ENCODE measurements around the gene FA2H. TPM values are rescaled to one million over a fixed set of nuclear protein-coding genes. Genes with fewer than 3 reads are reported as not detected.

Gene FA2H, protein sequence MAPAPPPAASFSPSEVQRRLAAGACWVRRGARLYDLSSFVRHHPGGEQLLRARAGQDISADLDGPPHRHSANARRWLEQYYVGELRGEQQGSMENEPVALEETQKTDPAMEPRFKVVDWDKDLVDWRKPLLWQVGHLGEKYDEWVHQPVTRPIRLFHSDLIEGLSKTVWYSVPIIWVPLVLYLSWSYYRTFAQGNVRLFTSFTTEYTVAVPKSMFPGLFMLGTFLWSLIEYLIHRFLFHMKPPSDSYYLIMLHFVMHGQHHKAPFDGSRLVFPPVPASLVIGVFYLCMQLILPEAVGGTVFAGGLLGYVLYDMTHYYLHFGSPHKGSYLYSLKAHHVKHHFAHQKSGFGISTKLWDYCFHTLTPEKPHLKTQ
- not detected in 2 replicates for total RNA-seq (ENCODE audit: low replicate concordance)

DNA sequence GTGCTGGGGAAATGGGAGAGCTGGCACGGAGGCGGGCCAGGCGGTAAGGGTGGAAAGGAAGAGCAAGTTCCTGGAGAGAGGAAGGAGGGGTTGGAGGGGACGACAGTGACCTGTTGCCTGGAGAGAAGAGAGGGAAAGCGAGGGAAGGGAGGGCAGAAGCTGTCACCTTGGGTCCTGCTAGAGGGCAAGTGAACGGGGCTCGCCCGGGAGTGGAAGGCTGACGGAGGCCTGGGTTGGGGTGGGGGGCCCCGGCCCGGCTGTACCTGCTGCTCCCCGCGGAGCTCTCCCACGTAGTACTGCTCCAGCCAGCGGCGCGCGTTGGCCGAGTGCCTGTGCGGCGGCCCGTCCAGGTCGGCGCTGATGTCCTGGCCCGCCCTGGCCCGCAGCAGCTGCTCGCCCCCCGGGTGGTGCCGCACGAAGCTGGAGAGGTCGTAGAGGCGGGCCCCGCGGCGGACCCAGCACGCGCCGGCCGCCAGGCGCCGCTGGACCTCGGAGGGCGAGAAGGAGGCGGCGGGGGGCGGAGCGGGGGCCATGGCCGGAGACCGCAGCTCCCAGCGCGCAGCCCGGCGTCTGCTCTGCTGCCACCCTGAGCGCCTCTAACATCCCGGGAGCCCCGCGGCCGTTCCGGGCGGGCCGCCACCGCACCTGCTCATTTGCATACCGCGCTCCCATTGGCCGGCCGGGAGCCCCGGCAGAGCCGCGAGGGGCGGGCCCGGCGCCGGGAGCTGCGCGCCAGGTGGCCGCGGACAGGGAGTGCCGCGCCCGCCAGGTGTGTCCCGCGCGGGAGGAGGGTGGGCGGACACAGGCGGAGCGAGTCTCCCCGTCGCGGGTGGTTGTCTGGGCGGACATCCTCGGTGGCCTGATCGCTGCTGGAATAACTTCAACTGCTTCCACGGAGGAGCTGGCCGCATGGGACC, at the start of gene FA2H:
TSS of gene FA2H (minus strand) at position 598 of the 917 bp plus-strand sequence. CDS start at position 533, 65 bp downstream.

DNA sequence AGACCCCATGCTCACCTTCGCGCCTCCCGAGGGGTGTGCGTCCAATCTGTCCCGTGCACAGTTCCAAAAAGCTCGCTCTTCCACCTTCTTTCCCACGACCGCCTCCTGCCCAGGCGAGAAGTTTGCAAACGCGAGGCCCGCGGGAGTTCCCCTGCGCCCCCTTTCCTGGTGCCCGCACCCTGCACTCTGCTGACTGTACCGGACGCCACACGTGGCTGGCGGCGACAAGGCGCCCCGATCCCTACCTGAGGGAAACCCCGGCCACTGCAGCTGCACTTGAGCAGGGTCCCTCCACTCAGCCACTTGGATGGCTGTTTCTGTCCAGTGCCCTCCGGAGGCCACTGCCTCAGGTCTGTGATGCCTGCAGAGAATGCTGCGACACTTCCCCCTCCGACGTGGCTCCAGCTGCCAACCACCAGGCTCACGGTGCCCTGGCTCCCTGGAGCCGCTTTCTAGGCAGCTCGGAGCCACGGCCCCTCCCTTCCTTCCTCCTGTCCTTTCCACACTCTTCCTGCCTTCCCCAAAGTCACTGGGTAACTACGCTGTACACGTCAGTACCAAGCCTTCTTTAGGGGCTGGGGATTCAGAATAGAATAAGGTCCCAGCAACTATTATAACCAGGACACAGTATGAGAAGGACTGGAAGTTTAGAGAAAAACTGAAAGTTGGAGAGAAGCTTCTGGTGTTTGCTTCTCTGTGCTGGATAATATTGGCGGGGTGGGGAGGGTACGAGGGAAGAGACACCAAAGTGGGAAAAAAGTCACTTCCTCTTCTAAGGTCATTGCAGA, 74.0 kb downstream of the FA2H start, which contains the start of gene MLKL:
TSS of gene MLKL (minus strand) at position 425 of the 788 bp plus-strand sequence. CDS start 5,105 bp downstream, outside the sequence.

DNA sequence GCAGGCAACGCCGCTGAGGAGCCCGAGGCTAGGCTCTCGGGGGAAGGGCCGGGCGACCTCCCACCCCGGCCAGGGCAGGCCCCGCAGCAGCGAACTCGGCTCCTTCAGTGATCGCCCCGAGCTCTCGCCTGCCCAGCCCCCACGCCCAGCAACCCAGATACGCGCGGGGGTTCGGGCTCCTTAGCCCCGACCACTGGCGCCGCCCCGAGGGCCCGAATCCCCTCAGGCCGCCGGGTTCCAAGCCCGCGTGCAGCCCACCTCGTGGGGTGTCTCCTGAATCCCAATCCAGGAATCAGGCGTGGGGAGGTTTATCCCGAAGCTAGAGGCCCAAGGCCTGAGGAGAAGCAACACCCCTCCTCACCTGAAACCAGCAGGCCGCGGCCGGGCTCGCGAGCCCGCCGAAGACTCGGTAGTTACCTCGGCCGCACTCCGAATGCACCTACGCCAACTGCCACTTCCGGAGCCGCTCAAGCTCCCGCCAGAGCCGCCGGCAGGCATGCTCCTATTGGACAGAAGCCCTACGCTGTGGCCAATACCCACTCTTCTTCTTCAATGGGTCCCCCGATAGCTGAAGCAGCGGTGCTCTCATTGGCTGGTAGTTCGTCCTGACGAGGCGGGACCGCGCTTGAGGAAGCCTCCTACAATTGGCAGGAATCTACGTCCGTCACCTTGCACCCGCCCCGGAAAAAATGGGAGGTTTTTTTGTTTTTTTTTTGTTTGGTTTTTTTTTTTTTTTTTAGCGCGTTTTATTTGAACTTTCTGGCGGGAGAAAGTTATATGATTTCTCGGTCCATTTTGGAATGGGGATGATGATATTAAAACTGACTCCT, 108.0 kb downstream of the FA2H start, which contains the start of gene RFWD3:
TSS of gene RFWD3 (minus strand) at position 453 of the 830 bp plus-strand sequence. CDS start 5,428 bp downstream, outside the sequence.

Other genes with a start within 250 kb of the FA2H start
- gene GLG1, start 167.7 kb downstream of the FA2H start, total RNA-seq (ENCODE audit: low replicate concordance): 143 and 156 TPM in 2 replicates
- gene RFWD3, start 107.9 kb downstream of the FA2H start, total RNA-seq (ENCODE audit: low replicate concordance): 8.5 and 14.0 TPM in 2 replicates
- gene MLKL, start 74.0 kb downstream of the FA2H start, total RNA-seq (ENCODE audit: low replicate concordance): 9.1 and 10.2 TPM in 2 replicates
- gene WDR59, start 210.3 kb upstream of the FA2H start, total RNA-seq (ENCODE audit: low replicate concordance): 12.8 and 17.7 TPM in 2 replicates
- 9.2 and 9.5 TPM in 2 replicates for gene ZNRF1, start 224.2 kb upstream of the FA2H start, total RNA-seq (ENCODE audit: low replicate concordance)